Activated CD8-positive, alpha-beta memory T cell treated with anti-CD3 and anti-CD28 coated beads for 48 hours (primary cell): Measurements from ENCODE around the gene JMJD7.

Experiments used
- DNase-seq, 3 experiments: peaks; one replicate each; pipeline ENCODE4 v3.0.0-alpha.2; 2020; ENCODE audit warnings: low read depth in 2 of 3, low spot score in 2 of 3

JMJD7 gene

GRCh38 chr15:41881550-41881919, 53.6 kb downstream of the JMJD7 start:
- DNase-seq: no peak

GRCh38 chr15:41881920-41882688, 54.2 kb downstream of the JMJD7 start:
- DNase-seq: no peak

GRCh38 chr15:41882689-41883483, 55.0 kb downstream of the JMJD7 start:
- DNase-seq: no peak

DNA sequence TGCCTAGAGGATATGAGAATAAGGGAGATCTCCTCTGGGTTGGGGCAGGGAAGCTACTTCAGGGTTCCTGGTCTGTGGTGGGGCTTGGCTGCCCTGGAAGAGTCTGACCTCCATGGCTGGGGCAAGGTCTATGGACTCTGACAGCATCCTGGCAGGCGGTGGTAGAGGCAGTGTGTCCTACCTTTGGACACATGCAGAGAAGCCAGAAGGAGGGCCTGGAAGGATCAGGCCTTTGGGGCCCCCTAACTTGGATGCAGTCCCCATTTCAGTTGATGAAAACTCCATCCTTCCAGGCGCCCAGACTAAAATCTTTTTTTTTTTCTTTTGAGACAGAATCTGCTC, 55.6 kb downstream of the JMJD7 start:
- DNase-seq: no peak

DNA sequence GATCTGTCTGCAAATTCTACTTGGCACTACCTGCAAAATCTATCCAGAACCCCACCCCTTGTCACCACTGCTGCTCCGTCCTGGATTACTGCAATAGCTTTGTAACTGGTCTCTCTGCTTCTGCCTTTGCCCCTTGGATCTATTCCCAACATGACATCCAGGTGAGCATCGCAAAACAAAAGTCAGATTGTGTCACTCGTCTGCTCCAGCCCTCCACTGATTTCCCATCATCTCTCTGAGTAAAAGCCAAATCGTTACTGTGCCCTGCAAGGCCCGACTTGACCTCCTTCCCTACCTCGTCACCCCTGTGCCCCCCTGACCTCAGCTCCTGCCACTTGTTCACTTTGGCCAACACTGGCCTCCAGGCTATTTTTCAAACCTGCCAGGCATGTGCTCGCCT, 56.6 kb downstream of the JMJD7 start:
- no peak for DNase-seq

DNA sequence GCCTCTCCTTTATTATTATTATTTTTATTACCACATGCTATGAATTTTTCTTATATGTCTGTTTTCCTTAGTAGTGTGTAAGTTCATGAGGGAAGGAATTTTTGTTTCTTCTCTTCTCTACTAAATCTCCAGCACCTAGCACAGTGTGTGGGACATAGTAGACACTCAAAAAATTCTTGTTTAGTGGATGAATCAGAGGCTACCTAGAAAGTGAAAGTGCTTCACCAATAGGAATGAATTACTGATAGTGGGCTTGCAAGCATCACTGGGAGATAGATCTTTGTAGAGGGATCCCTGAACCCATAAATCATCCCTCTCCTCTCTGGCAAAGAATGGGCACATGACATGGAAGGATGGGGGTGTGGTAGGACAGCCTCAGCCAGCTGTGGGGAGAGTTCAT, 57.4 kb downstream of the JMJD7 start:
- no peak for DNase-seq

DNA sequence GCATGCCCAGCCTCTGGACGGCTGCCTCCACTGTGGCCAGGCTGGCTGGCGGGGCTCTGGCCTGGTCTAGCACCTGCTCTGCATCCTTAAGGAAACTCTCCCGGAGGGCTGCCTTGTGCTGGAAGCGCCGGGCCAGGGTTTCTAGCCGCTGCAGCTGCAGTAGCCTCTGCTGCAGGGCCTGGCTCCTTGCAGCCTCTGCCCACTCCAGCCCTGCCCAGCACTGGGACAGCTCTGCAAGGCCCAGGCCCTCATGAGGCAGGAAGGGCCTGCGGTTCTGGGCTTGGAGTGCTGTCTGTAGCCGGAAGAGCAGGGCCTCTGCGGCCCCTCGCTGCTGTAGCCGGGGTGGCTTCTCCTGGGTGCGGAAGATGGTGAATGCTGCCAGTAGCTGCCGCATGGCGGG, 57.9 kb downstream of the JMJD7 start:
- DNase-seq: no peak

GRCh38 chr15:41886741-41887140, 58.8 kb downstream of the JMJD7 start:
- DNase-seq: no peak

DNA sequence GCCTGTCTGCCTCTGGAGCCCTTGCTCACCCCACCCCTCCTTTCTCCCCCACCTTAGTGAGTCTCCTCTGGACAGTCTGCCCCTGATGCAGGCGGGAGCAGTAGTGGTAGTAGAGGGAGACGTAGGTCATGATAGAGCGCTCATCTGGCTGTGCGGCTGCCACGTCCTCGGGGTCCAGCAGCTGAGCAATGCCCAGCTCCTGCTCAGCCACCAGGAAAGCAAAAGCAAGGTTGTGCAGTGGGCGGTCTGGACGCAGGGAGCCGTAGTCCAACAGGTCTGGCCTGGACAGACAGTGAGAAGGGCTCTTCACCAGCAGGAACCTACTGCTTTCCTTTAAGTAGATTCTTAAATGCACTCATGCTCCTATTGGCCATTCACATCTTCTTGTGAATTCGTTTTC, 59.3 kb downstream of the JMJD7 start:
- DNase-seq: no peak
